Measurements from ENCODE around the gene WHAMM. TPM values are rescaled to one million over a fixed set of nuclear protein-coding genes. Genes with fewer than 3 reads are reported as not detected.
"Not testable (repeated sequence)": the region's sequence is repeated elsewhere in the genome, so short reads cannot be mapped to it uniquely, and the experiment has no call there.

The WHAMM gene
- total RNA-seq, 4 donors from 2014 or later: 8.8 to 12.2 (median 11.8) TPM

GRCh38 chr15:82856397-82857170 lies 47.2 kb downstream of the WHAMM start:
- DNase-seq: peak; percentile 72 to 79
- H3K27me3 ChIP-seq: no peaks in the 10 kb centered on the region
- H3K4me3 ChIP-seq (replicated peaks in 1 of 3): no peak overlapping the region
- no peaks in the 10 kb centered on the region for H3K9me3 ChIP-seq
- no peaks in the 10 kb centered on the region for H3K36me3 ChIP-seq
- peaks cover 12 to 16% of the 10 kb centered on the region in 2 donors for H3K4me1 ChIP-seq
- peak overlapping the region; percentile 65 to 73 (median 70) for H3K27ac ChIP-seq
- WGBS, 2 donors: 88 to 90% methylated on average over 10 of the region's 10 CpGs
- TF ChIP-seq CTCF (IDR thresholded peaks at IDR 0.05): no peak
- peak in 1 of 2 donors; percentile 14 for TF ChIP-seq POLR2A (IDR thresholded peaks at IDR 0.05)
- intact Hi-C loops (cut with DNase I): no loop called here

DNA sequence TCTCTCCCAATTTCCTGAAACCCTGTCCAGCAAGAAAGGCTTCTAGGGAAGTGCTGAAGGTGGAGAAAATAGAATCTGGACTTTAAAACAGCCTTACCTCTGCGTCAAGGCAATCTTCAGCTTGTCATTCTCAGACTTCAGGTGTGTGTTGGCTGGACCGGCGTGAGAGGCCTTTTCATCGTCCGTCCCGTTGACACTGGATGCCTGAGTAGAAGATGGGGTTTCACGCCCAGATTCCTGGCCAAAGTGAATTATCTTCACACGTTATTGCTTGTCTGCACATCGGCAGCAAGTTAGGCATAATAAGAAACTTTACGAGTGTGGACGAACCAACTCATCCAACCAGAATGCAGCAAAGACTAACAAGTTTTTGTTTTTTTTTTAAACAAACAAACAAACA lies 49.5 kb downstream of the WHAMM start:
- TF ChIP-seq CTCF (IDR thresholded peaks at IDR 0.05) (no peak), POLR2A (IDR thresholded peaks at IDR 0.05) (no peak)

DNA sequence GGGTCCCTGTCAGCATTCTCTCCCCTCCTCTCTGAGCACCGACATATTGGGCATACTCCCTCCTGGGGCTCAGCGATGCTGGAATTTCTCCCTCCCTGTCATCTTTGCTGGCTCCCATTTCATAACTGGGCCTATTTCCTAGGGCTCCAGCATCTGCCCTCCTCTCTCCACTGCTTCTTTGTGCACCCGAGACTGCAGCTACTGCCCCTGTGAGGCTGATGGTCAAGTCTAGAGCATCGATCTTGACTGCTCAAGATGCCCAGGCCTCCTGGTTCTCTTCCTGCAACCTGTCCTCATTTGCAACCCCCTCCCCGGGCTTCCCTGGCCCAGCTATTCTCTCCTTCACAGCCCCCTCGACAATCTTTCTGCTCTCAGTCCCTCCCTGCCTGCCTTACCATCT lies 53.5 kb downstream of the WHAMM start:
- DNase-seq: no peak
- H3K4me1 ChIP-seq: no peaks in the 10 kb centered on the region
- intact Hi-C loops (cut with DNase I): no loop called here
- no peaks in the 10 kb centered on the region for H3K36me3 ChIP-seq
- WGBS, 2 donors: 89% methylated on average over 6 of the region's 6 CpGs
- H3K9me3 ChIP-seq: no peaks in the 10 kb centered on the region
- no peak overlapping the region for H3K4me3 ChIP-seq (replicated peaks in 1 of 3)
- no peak for TF ChIP-seq POLR2A (IDR thresholded peaks at IDR 0.05)
- TF ChIP-seq CTCF (IDR thresholded peaks at IDR 0.05): no peak
- H3K27ac ChIP-seq: no peak overlapping the region
- H3K27me3 ChIP-seq: no peaks in the 10 kb centered on the region

More for the DNA sequence above, 49.5 kb downstream of the WHAMM start:
- no peak for DNase-seq
- 93 to 95% methylated on average over 11 of the region's 11 CpGs for WGBS, 2 donors
- Histone ChIP-seq H3K36me3 (no peaks in the 10 kb centered on the region), H3K27me3 (no peaks in the 10 kb centered on the region), H3K27ac (no peak overlapping the region), H3K4me3 (replicated peaks in 1 of 3) (no peak overlapping the region), H3K4me1 (peaks cover 12 to 16% of the 10 kb centered on the region in 2 donors), H3K9me3 (no peaks in the 10 kb centered on the region)
- intact Hi-C loops (cut with DNase I): no loop called here

DNA sequence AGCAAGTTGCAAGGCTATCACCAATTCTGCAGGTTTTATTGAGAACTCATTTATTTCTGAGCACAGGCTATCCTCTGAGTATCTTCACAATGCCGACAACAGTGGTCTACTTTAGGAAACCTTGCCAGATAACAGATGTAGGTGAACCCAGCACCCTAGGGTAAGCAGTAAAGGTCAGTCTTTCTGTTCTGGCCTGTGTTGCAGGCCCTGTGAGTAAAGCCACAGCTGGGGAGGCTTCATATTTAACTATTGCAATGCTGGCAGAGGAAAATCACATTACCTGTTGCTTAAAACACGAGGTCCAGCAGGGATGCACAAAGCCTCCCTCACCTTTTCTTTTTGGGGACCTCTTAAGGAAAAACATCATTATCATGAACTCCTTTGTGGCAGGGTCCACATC lies 55.5 kb downstream of the WHAMM start:
- 87 to 88% methylated on average over 2 of the region's 2 CpGs for WGBS, 2 donors
- DNase-seq: no peak
- Histone ChIP-seq H3K9me3 (no peaks in the 10 kb centered on the region), H3K27me3 (no peaks in the 10 kb centered on the region), H3K27ac (no peak overlapping the region), H3K4me1 (no peaks in the 10 kb centered on the region), H3K36me3 (no peaks in the 10 kb centered on the region), H3K4me3 (replicated peaks in 1 of 3) (no peak overlapping the region)
- intact Hi-C loops (cut with DNase I): no loop called here
- TF ChIP-seq CTCF (IDR thresholded peaks at IDR 0.05) (no peak), POLR2A (IDR thresholded peaks at IDR 0.05) (no peak)

DNA sequence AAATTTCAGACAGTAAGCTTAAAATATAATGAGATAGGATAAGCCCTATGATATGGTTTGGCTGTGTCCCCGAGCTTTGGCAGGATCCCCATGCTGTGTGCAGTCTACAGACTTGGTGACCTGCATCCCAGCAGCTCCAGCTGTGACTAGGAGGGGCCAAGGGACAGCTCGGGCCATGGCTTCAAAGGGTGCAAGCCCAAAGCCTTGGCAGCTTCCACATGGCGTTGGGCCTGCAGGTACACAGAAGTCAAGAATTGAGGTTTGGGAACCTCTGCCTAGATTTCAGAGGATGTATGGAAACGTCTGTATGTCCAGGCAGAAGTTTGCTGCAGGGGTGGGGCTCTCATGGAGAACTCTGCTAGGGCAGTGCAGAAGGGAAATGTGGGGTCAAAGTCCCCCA lies 56.2 kb downstream of the WHAMM start:
- H3K27me3 ChIP-seq; intact Hi-C loops (cut with DNase I); H3K9me3 ChIP-seq; H3K4me3 ChIP-seq (replicated peaks in 1 of 3); H3K27ac ChIP-seq; H3K36me3 ChIP-seq; DNase-seq; H3K4me1 ChIP-seq: not testable (repeated sequence)
- WGBS, 2 donors: 79 to 85% methylated on average over 4 of the region's 4 CpGs

GRCh38 chr15:82865981-82866380 lies 56.6 kb downstream of the WHAMM start:
- DNase-seq; H3K27me3 ChIP-seq; intact Hi-C loops (cut with DNase I); H3K9me3 ChIP-seq; H3K4me3 ChIP-seq (replicated peaks in 1 of 3); H3K4me1 ChIP-seq; H3K27ac ChIP-seq; H3K36me3 ChIP-seq: not testable (repeated sequence)
- WGBS, 2 donors: 62 to 86% methylated on average over 1 to 3 of the region's 3 CpGs
